ENCODE measurements around the gene ANKRD13C.

Gene ANKRD13C

DNA sequence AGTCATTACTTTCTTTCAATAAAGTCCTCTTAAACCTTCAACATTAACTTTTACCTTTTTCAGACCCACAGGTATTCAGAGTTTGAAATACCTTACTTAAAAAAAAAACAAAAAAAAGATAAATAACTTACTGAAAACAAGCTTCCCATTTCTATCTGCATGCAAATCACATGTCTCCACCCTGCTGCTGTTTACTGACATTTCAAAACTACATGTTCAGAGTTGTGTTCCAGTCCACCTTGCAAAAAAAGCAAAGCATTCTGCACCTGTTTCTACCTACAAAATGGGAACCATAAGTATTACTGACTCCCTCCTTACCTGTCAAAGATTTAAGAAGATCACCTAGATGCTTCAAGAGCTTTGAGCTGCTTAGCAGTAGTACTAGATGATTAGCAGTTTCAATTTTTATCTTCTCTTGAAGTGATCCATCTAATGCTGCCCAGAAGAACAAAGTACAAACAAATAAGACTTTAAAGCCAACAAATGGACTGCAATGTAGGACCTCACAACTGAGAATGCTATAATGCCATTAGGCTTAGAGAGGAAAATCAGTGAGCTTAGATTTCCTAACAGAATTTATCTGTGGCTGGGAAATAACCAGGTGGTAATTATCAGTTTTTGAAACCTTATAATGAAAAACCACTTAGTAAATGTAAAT is 61.2 kb downstream of the ANKRD13C start:
- no peak for DNase-seq (ENCODE audit: low spot score)
- TF ChIP-seq CTCF (IDR thresholded peaks at IDR 0.05): no peak
- H3K27ac ChIP-seq: no peak overlapping the region
- no peak overlapping the region for H3K4me3 ChIP-seq

- no peak overlapping the region for H3K4me3 ChIP-seq
- no peak for DNase-seq (ENCODE audit: low spot score)
- H3K27ac ChIP-seq: no peak overlapping the region
- no peak for TF ChIP-seq CTCF (IDR thresholded peaks at IDR 0.05)
Observed at GRCh38 chr1:70290218-70290617, 64.3 kb downstream of the ANKRD13C start.

- H3K4me3 ChIP-seq: no peak overlapping the region
- DNase-seq (ENCODE audit: low spot score): no peak
- TF ChIP-seq CTCF (IDR thresholded peaks at IDR 0.05): no peak
- H3K27ac ChIP-seq: no peak overlapping the region
Observed at GRCh38 chr1:70288166-70288565, 66.4 kb downstream of the ANKRD13C start.

DNA sequence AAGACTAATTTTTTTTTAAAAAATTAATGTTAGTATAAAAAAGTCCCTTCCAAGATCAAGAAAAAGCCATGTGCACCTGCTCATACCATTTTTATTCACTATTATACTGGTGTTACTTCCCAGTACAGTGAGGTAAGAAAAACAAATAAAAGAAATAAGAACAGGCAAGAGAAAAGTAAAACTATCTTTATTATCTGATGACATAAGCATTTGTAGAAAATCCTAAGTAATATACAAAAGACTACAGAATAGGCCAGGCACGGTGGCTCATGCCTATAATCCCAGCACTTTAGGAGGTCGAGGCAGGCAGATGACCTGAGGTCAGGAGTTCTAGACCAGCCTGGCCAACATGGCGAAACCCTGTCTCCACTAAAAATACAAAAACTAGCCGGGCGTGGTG is 68.1 kb downstream of the ANKRD13C start:
- TF ChIP-seq CTCF (IDR thresholded peaks at IDR 0.05): no peak
- Histone ChIP-seq H3K4me3 (no peak overlapping the region), H3K27ac (no peak overlapping the region)
- no peak for DNase-seq (ENCODE audit: low spot score)

DNA sequence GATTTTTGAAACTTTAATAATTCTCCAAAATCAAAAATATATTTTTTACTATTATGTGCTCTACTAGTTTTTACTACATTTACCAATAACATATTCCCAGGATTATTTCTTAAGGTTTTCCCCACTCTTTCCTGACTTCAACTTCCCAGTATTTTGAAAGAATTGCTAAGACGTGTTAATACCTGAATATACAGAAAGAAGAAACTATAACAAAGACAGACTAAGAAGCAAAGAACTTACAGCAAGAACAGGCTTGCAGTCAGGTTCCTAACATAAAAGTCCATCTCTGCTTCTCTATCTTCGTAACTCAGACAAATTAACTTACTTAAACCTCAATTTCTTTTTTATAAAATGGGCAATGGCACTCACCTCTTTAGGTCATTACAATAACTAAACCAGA is 70.2 kb downstream of the ANKRD13C start:
- TF ChIP-seq CTCF (IDR thresholded peaks at IDR 0.05): no peak
- no peak for DNase-seq (ENCODE audit: low spot score)
- Histone ChIP-seq H3K27ac (no peak overlapping the region), H3K4me3 (no peak overlapping the region)

GRCh38 chr1:70278710-70279109 is 75.8 kb downstream of the ANKRD13C start:
- Histone ChIP-seq H3K27ac (no peak overlapping the region), H3K4me3 (no peak overlapping the region)
- no peak for DNase-seq (ENCODE audit: low spot score)
- no peak for TF ChIP-seq CTCF (IDR thresholded peaks at IDR 0.05)

GRCh38 chr1:70277875-70278274 is 76.6 kb downstream of the ANKRD13C start:
- H3K27ac ChIP-seq: no peak overlapping the region
- no peak overlapping the region for H3K4me3 ChIP-seq
- TF ChIP-seq CTCF (IDR thresholded peaks at IDR 0.05): no peak
- no peak for DNase-seq (ENCODE audit: low spot score)

Measured in coronary artery (tissue), 2 donors.